SW480 (cell line): ENCODE measurements around the gene AMER2.

Experiments used
- DNase-seq: peaks from one replicate; pipeline ENCODE4 v3.0.0-alpha.2; 2016; ENCODE audit warnings: low spot score

Gene AMER2

GRCh38 chr13:25171517-25172302, at the start of gene AMER2:
Gene AMER2, minus strand, starts transcription at chr13:25172288. Its CDS starts 669 bp downstream, at chr13:25171619.
- DNase-seq, result no peak

GRCh38 chr13:25218019-25218418, 45.9 kb upstream of the AMER2 start:
- no peak for DNase-seq

- no peak for DNase-seq
Measured at GRCh38 chr13:25217023-25217885, 45.2 kb upstream of the AMER2 start.

- no peak for DNase-seq
Measured at GRCh38 chr13:25215253-25215575, 43.1 kb upstream of the AMER2 start.

GRCh38 chr13:25214491-25215252, 42.6 kb upstream of the AMER2 start:
- no peak for DNase-seq

- no peak for DNase-seq
Measured at GRCh38 chr13:25213715-25214114, 41.6 kb upstream of the AMER2 start.

GRCh38 chr13:25210842-25211569, 38.9 kb upstream of the AMER2 start:
- DNase-seq, result peak; percentile 34

- DNase-seq, result no peak
Measured at GRCh38 chr13:25207291-25207810, 35.3 kb upstream of the AMER2 start.

- no peak for DNase-seq
Measured at GRCh38 chr13:25204863-25205262, 32.8 kb upstream of the AMER2 start.

GRCh38 chr13:25203127-25203740, 31.1 kb upstream of the AMER2 start:
- no peak for DNase-seq

GRCh38 chr13:25200783-25201182, 28.7 kb upstream of the AMER2 start:
- DNase-seq, result no peak

GRCh38 chr13:25198647-25199046, 26.6 kb upstream of the AMER2 start:
- DNase-seq, result no peak

- DNase-seq, result no peak
Measured at GRCh38 chr13:25196971-25197370, 24.9 kb upstream of the AMER2 start.

- no peak for DNase-seq
Measured at GRCh38 chr13:25192936-25193335, 20.8 kb upstream of the AMER2 start.

GRCh38 chr13:25192489-25192888, 20.4 kb upstream of the AMER2 start:
- no peak for DNase-seq

- DNase-seq, result no peak
Measured at GRCh38 chr13:25192052-25192451, 20.0 kb upstream of the AMER2 start.

- no peak for DNase-seq
Measured at GRCh38 chr13:25190771-25191170, 18.7 kb upstream of the AMER2 start.

- DNase-seq, result no peak
Measured at GRCh38 chr13:25190256-25190655, 18.2 kb upstream of the AMER2 start.

GRCh38 chr13:25187596-25187995, 15.5 kb upstream of the AMER2 start:
- DNase-seq, result no peak

GRCh38 chr13:25186187-25186586, 14.1 kb upstream of the AMER2 start:
- no peak for DNase-seq

GRCh38 chr13:25181597-25181996, 9.5 kb upstream of the AMER2 start:
- no peak for DNase-seq
